GM10248 (cell line): ENCODE results near the gene CAPZB.

Experiments
- CTCF ChIA-PET: fragments of 300-600 bp; sonication (Branson Sonifier 250); formaldehyde crosslinking; extraction: SDS; loops from one replicate; lab custom pipeline; 2021; ENCODE audit warnings: antibody characterized with exemption; lab: Yijun Ruan, JAX
- POLR2A ChIA-PET: fragments of 350-650 bp; sonication (Branson Sonifier 250); formaldehyde crosslinking; extraction: SDS; loops from one replicate; lab custom pipeline; 2020; ENCODE audit warnings: antibody characterized with exemption; lab: Yijun Ruan, JAX
- DNase-seq: peaks from one replicate; pipeline ENCODE4 v3.0.0; 2012; ENCODE audit errors: extremely low spot score
- TF ChIP-seq, protein P1 (sequence below): IDR thresholded peaks from 2 replicates; pipeline ENCODE4 v1.5.1; 2012; ENCODE audit warnings: mild to moderate bottlenecking, low read depth; ENCODE audit errors: extremely low read depth, missing control alignments, control extremely low read depth

The CAPZB gene

GRCh38 chr1:19385869-19386591 lies 99.3 kb downstream of the CAPZB start:
- POLR2A ChIA-PET: no interaction called here
- DNase-seq: no peak
- TF ChIP-seq, protein P1, sequence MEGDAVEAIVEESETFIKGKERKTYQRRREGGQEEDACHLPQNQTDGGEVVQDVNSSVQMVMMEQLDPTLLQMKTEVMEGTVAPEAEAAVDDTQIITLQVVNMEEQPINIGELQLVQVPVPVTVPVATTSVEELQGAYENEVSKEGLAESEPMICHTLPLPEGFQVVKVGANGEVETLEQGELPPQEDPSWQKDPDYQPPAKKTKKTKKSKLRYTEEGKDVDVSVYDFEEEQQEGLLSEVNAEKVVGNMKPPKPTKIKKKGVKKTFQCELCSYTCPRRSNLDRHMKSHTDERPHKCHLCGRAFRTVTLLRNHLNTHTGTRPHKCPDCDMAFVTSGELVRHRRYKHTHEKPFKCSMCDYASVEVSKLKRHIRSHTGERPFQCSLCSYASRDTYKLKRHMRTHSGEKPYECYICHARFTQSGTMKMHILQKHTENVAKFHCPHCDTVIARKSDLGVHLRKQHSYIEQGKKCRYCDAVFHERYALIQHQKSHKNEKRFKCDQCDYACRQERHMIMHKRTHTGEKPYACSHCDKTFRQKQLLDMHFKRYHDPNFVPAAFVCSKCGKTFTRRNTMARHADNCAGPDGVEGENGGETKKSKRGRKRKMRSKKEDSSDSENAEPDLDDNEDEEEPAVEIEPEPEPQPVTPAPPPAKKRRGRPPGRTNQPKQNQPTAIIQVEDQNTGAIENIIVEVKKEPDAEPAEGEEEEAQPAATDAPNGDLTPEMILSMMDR: no peak
- CTCF ChIA-PET: interaction anchor here (0.7 to 2.7 kb wide), 3 partner anchors 15 to 243 kb away, joined by 3 to 11 read pairs (median 3); no protein-coding TSS in a partner anchor

GRCh38 chr1:19385221-19385620 lies 100.1 kb downstream of the CAPZB start:
- CTCF ChIA-PET: interaction anchor here (0.7 to 2.7 kb wide), 4 partner anchors 11 to 244 kb away, joined by 3 to 11 read pairs (median 4); no protein-coding TSS in a partner anchor
- DNase-seq: no peak
- TF ChIP-seq, protein P1: no peak
- POLR2A ChIA-PET: no interaction called here

GRCh38 chr1:19384772-19385187 lies 100.6 kb downstream of the CAPZB start:
- no peak for DNase-seq
- TF ChIP-seq, protein P1: no peak
- ChIA-PET POLR2A (no interaction called here), CTCF (interaction anchor here (1.3 to 2.7 kb wide), 2 partner anchors 10 to 197 kb away, joined by 4 to 11 read pairs; no protein-coding TSS in a partner anchor)

- no peak for DNase-seq
- ChIA-PET POLR2A (no interaction called here), CTCF (interaction anchor here (1.1 to 2.7 kb wide), 3 partner anchors 10 to 198 kb away, joined by 3 to 11 read pairs (median 4); no protein-coding TSS in a partner anchor)
- TF ChIP-seq, protein P1: no peak
Observed at GRCh38 chr1:19384113-19384512, 101.2 kb downstream of the CAPZB start.

- CTCF ChIA-PET: interaction anchor here (0.9 to 1.1 kb wide), 3 partner anchors 9 to 10 kb away, joined by 3 to 5 read pairs (median 3); no protein-coding TSS in a partner anchor
- POLR2A ChIA-PET: no interaction called here
- DNase-seq: no peak
- TF ChIP-seq, protein P1: no peak
Observed at GRCh38 chr1:19382222-19382621, 103.1 kb downstream of the CAPZB start.

DNA sequence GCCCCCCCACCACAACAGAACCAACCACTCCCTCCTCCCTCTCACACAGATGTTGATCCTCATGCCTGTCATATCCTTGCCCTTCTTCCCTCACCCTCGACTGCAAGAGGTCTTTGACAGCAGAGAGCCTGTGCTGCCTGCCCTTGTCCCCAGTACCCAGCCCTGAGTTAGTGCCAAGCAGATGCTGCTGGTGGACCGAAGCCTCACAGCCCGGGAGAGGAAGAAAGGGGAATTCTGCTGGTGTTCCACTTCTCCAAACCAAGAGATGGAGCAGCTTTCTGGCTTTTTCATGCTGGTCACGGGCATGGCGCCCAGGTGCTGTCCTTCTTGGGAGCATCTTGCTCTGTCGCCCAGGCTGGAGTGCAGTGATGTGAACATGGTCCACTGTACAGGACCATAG lies 104.1 kb downstream of the CAPZB start:
- DNase-seq: no peak
- CTCF ChIA-PET: interaction anchor here (1.4 kb wide), 1 partner anchor 273 kb away, joined by 4 read pairs; no protein-coding TSS in a partner anchor
- TF ChIP-seq, protein P1: no peak
- POLR2A ChIA-PET: no interaction called here
